Stimulated activated CD8-positive, alpha-beta memory T cell treated with anti-CD3 and anti-CD28 coated beads, Interleukin-4, amount 100 ng/mL, for 1 hour (primary cell): Measurements from ENCODE around the gene CATSPERD.
"Not testable (repeated sequence)": the region's sequence is repeated elsewhere in the genome, so short reads cannot be mapped to it uniquely, and the experiment has no call there.

Experiments
- DNase-seq, 2 donors: peaks; one replicate each; pipeline ENCODE4 v3.0.0-alpha.2; 2020; ENCODE audit warnings: low read depth in 2 of 2, low spot score in 1 of 2

The CATSPERD gene

GRCh38 chr19:5719274-5719960 lies 1.0 kb upstream of the CATSPERD start:
- no peak for DNase-seq

GRCh38 chr19:5727453-5728050 lies 7.1 kb downstream of the CATSPERD start:
- no peak for DNase-seq

- not testable (repeated sequence) for DNase-seq
These were observed 12.7 kb downstream of the CATSPERD start for GRCh38 chr19:5733172-5733571.

- DNase-seq = no peak
These were observed 18.0 kb downstream of the CATSPERD start for GRCh38 chr19:5738423-5738822.

GRCh38 chr19:5742051-5742450 lies 21.6 kb downstream of the CATSPERD start:
- no peak for DNase-seq

GRCh38 chr19:5743630-5744029 lies 23.2 kb downstream of the CATSPERD start:
- no peak for DNase-seq

GRCh38 chr19:5744999-5745398 lies 24.6 kb downstream of the CATSPERD start:
- DNase-seq = not testable (repeated sequence)

GRCh38 chr19:5748920-5749319 lies 28.5 kb downstream of the CATSPERD start:
- not testable (repeated sequence) for DNase-seq

GRCh38 chr19:5749505-5749904 lies 29.1 kb downstream of the CATSPERD start:
- DNase-seq = no peak

- no peak for DNase-seq
These were observed 31.3 kb downstream of the CATSPERD start for GRCh38 chr19:5751709-5752108.

GRCh38 chr19:5753743-5754142 lies 33.3 kb downstream of the CATSPERD start:
- DNase-seq = no peak

GRCh38 chr19:5762608-5763217 lies 42.3 kb downstream of the CATSPERD start:
- no peak for DNase-seq

- DNase-seq = no peak
These were observed 44.8 kb downstream of the CATSPERD start for GRCh38 chr19:5765220-5765619.

- no peak for DNase-seq
These were observed 47.5 kb downstream of the CATSPERD start for GRCh38 chr19:5767949-5768348.

GRCh38 chr19:5772416-5772815 lies 52.0 kb downstream of the CATSPERD start:
- DNase-seq = no peak

- DNase-seq = no peak
These were observed 52.8 kb downstream of the CATSPERD start for GRCh38 chr19:5773276-5773675.

GRCh38 chr19:5774921-5775320 lies 54.5 kb downstream of the CATSPERD start:
- DNase-seq = no peak

GRCh38 chr19:5775668-5776309 lies 55.4 kb downstream of the CATSPERD start:
- DNase-seq = no peak

GRCh38 chr19:5778402-5778801 lies 58.0 kb downstream of the CATSPERD start:
- no peak for DNase-seq

GRCh38 chr19:5780916-5781315 lies 60.5 kb downstream of the CATSPERD start:
- DNase-seq = not testable (repeated sequence)

GRCh38 chr19:5782322-5782721 lies 61.9 kb downstream of the CATSPERD start:
- no peak for DNase-seq
